Endodermal cell (in vitro differentiated cells): ENCODE measurements around the gene ZDHHC4. TPM values are rescaled to one million over a fixed set of nuclear protein-coding genes. Genes with fewer than 3 reads are reported as not detected.

Experiments used
- DNase-seq: peaks from one replicate; pipeline ENCODE4 v3.0.0-alpha.2; 2017
- H3K27ac ChIP-seq: 2 replicates; pipeline ENCODE4 v1.5.1; 2013; ENCODE audit warnings: mild to moderate bottlenecking, low read depth, low read length, moderate library complexity
- H3K27me3 ChIP-seq: 2 replicates; pipeline ENCODE4 v1.6.1; 2013; ENCODE audit warnings: mild to moderate bottlenecking, low read length, moderate library complexity; ENCODE audit not compliant: insufficient read depth, control insufficient read depth, poor library complexity, severe bottlenecking
- H3K36me3 ChIP-seq: 2 replicates; pipeline ENCODE4 v1.7.0; 2013; ENCODE audit warnings: mild to moderate bottlenecking, low read length, moderate library complexity; ENCODE audit not compliant: control insufficient read depth, insufficient read depth
- H3K4me1 ChIP-seq: one replicate; pipeline ENCODE4 v1.7.0; 2013; ENCODE audit warnings: low read length; ENCODE audit not compliant: control insufficient read depth, insufficient read depth
- H3K4me3 ChIP-seq: 2 replicates; pipeline ENCODE4 v1.5.1; 2013; ENCODE audit warnings: mild to moderate bottlenecking, low read length, moderate library complexity
- H3K9ac ChIP-seq: 2 replicates; pipeline ENCODE4 v1.6.1; 2013; ENCODE audit warnings: mild to moderate bottlenecking, low read length, moderate library complexity; ENCODE audit not compliant: poor library complexity, severe bottlenecking; ENCODE audit errors: extremely low read depth
- H3K9me3 ChIP-seq: 2 replicates; pipeline ENCODE4 v1.6.1; 2013; ENCODE audit warnings: mild to moderate bottlenecking, low read length, moderate library complexity; ENCODE audit not compliant: control insufficient read depth
- H3K27ac Mint-ChIP-seq: 2 replicates; pipeline ENCODE4 v1.8.0; 2020; ENCODE audit warnings: mixed read lengths
- H3K27me3 Mint-ChIP-seq: 2 replicates; pipeline ENCODE4 v1.8.0; 2021; ENCODE audit warnings: mild to moderate bottlenecking, mixed read lengths; ENCODE audit not compliant: insufficient read depth
- H3K36me3 Mint-ChIP-seq: 2 replicates; pipeline ENCODE4 v1.8.0; 2020; ENCODE audit warnings: low read depth, mixed read lengths
- H3K4me1 Mint-ChIP-seq: 2 replicates; pipeline ENCODE4 v1.8.0; 2020; ENCODE audit warnings: mixed read lengths
- H3K4me3 Mint-ChIP-seq: 2 replicates; pipeline ENCODE4 v1.8.0; 2020; ENCODE audit warnings: mild to moderate bottlenecking, moderate library complexity, mixed read lengths
- H3K9me3 Mint-ChIP-seq: 2 replicates; pipeline ENCODE4 v1.8.0; 2020; ENCODE audit warnings: mild to moderate bottlenecking, mixed read lengths
- WGBS, 2 experiments: methylation state at CpG; one replicate each; pipeline versions ENCODE4 v1.1.5 to v1.1.7; 2013; ENCODE audit warnings: missing lambda C conversion rate in 2 of 2, mixed read lengths in 1 of 2; ENCODE audit not compliant: insufficient coverage in 1 of 2, insufficient read length in 1 of 2; 5-methylcytosine and 5-hydroxymethylcytosine counted together
- total RNA-seq, 2 donors: library from RNA; stranded (reverse); fragmentation: NEBNext Ultra II Directional in 1 of 2; extraction: Animal tissue kit (Norgen Biotek cat#: 25700) in 1 of 2; gene quantifications; 2 replicates in 1 of 2; 3 replicates in 1 of 2; pipeline ENCODE4 v1.2.1, GENCODE V29; 2021
- TF ChIP-seq, protein P1 (sequence below): fragments of 200-600 bp; sonication (generic); conservative IDR thresholded peaks from 2 replicates; pipeline ENCODE4 v1.5.0; 2021; ENCODE audit warnings: antibody characterized with exemption, mild to moderate bottlenecking

ZDHHC4 gene
- total RNA-seq, 2 donors from 2014 or later = 79.1 to 85.6 TPM

DNA sequence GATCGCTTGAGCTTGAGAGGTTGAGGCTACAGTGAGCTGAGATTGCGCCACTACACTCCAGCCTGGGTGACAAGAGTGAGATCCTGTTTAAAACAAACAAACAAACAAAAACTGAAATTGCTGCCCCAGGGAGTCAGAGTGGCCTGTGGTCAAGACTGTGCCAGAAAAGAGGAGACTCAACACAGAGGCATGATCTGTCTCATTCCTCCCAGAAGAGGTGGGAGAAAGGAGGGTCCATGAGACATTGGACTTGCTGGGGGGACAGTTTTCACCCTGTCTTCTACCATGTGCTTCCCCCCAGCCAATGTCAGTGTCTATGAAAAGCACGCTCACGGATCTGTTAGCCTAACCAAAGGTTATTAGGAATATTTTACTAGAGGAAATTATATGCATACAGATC lies 41.4 kb downstream of the ZDHHC4 start:
- Histone ChIP-seq H3K9ac (no peak overlapping the region), H3K27me3 (no peaks in the 10 kb centered on the region), H3K4me3 (no peak overlapping the region), H3K4me1 (peaks cover 6% of the 10 kb centered on the region), H3K9me3 (no peaks in the 10 kb centered on the region), H3K27ac (no peak overlapping the region), H3K36me3 (peaks cover 13% of the 10 kb centered on the region)
- Mint-ChIP-seq H3K4me1 (peaks cover 11% of the 10 kb centered on the region), H3K9me3 (peaks cover 6% of the 10 kb centered on the region), H3K36me3 (peaks cover 52% of the 10 kb centered on the region), H3K4me3 (no peak overlapping the region), H3K27ac (no peak overlapping the region), H3K27me3 (no peaks in the 10 kb centered on the region)
- 79% methylated on average over 4 of the region's 4 CpGs; no CpG with 5 or more reads in 1 of the 2 experiments for WGBS, 2 experiments
- TF ChIP-seq, protein P1, sequence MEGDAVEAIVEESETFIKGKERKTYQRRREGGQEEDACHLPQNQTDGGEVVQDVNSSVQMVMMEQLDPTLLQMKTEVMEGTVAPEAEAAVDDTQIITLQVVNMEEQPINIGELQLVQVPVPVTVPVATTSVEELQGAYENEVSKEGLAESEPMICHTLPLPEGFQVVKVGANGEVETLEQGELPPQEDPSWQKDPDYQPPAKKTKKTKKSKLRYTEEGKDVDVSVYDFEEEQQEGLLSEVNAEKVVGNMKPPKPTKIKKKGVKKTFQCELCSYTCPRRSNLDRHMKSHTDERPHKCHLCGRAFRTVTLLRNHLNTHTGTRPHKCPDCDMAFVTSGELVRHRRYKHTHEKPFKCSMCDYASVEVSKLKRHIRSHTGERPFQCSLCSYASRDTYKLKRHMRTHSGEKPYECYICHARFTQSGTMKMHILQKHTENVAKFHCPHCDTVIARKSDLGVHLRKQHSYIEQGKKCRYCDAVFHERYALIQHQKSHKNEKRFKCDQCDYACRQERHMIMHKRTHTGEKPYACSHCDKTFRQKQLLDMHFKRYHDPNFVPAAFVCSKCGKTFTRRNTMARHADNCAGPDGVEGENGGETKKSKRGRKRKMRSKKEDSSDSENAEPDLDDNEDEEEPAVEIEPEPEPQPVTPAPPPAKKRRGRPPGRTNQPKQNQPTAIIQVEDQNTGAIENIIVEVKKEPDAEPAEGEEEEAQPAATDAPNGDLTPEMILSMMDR = no peak
- DNase-seq = no peak

- H3K27me3 Mint-ChIP-seq = no peaks in the 10 kb centered on the region
- no peak for DNase-seq
- H3K36me3 Mint-ChIP-seq = peaks cover 60% of the 10 kb centered on the region
- Histone ChIP-seq H3K4me3 (no peak overlapping the region), H3K4me1 (no peaks in the 10 kb centered on the region), H3K9ac (no peak overlapping the region), H3K27ac (no peak overlapping the region), H3K36me3 (peaks cover 16% of the 10 kb centered on the region), H3K27me3 (no peaks in the 10 kb centered on the region), H3K9me3 (no peaks in the 10 kb centered on the region)
- H3K4me3 Mint-ChIP-seq = no peak overlapping the region
- 90% methylated on average over 2 of the region's 3 CpGs; no CpG with 5 or more reads in 1 of the 2 experiments for WGBS, 2 experiments
- TF ChIP-seq, protein P1 = no peak
- H3K9me3 Mint-ChIP-seq = peaks cover 6% of the 10 kb centered on the region
- H3K4me1 Mint-ChIP-seq = peaks cover 3% of the 10 kb centered on the region
- no peak overlapping the region for H3K27ac Mint-ChIP-seq
Observed at GRCh38 chr7:6619961-6620360, 42.7 kb downstream of the ZDHHC4 start.

DNA sequence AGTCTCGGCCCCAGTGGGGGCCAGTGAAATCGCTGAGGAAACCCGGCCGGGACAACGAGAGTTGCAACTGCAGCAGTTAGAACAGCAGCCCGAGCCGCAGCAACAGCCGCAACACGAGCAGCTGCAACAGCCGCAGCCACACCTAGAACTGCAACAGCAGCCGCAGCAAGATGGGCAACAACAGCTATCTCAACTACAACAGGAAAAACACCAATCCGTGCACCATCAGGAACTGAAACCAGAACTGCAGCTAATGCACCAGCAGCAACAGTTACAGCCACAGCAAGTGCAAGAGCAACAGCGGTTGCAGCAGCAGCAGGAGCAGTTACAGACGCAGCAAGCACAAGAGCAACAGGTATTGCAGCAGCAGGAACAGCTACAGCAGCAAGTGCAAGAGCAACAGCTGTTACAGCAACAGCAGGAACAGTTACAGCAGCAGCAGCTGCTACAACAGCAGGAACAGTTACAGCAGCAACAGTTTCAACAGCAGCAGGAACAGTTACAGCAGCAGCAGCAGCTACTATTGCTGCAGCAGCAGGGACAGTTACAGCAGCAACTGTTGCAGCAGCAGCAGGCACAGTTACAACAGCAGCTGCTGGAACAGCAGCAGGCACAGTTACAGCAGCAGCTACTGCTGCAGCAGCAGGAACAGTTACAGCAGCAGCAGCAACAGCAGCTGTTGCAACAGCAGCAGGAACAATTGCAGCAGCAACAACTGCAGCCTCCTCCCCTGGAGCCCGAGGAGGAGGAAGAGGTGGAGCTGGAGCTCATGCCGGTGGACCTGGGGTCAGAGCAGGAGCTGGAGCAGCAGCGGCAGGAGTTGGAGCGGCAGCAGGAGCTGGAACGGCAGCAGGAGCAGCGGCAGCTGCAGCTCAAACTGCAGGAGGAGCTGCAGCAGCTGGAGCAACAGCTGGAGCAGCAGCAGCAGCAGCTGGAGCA lies 44.2 kb downstream of the ZDHHC4 start:
- no peak overlapping the region for H3K4me3 Mint-ChIP-seq
- H3K27ac Mint-ChIP-seq = no peak overlapping the region
- TF ChIP-seq, protein P1 = no peak
- Histone ChIP-seq H3K27me3 (no peaks in the 10 kb centered on the region), H3K36me3 (peaks cover 16% of the 10 kb centered on the region), H3K4me1 (no peaks in the 10 kb centered on the region), H3K4me3 (no peak overlapping the region), H3K27ac (no peak overlapping the region), H3K9ac (no peak overlapping the region), H3K9me3 (no peaks in the 10 kb centered on the region)
- 96 to 97% methylated on average over 13 to 20 of the region's 20 CpGs for WGBS, 2 experiments
- no peaks in the 10 kb centered on the region for H3K27me3 Mint-ChIP-seq
- peaks cover 3% of the 10 kb centered on the region for H3K4me1 Mint-ChIP-seq
- peaks cover 58% of the 10 kb centered on the region for H3K36me3 Mint-ChIP-seq
- H3K9me3 Mint-ChIP-seq = peaks cover 6% of the 10 kb centered on the region
- no peak for DNase-seq
